Activated T-cell treated with anti-CD3 and anti-CD28 coated beads for 1 hour (primary cell): Measurements from ENCODE around the gene SDS.

ENCODE experiments used
- DNase-seq: peaks from one replicate; pipeline ENCODE4 v3.0.0-alpha.2; 2020; ENCODE audit warnings: low read depth

The SDS gene

GRCh38 chr12:113425960-113426453 lies 22.3 kb upstream of the SDS start:
- DNase-seq: no peak

- peak; percentile 45 for DNase-seq
Measured at GRCh38 chr12:113424915-113425823, 21.5 kb upstream of the SDS start.

- no peak for DNase-seq
Measured at GRCh38 chr12:113424456-113424855, 20.8 kb upstream of the SDS start.

- no peak for DNase-seq
Measured at GRCh38 chr12:113422886-113423669, 19.4 kb upstream of the SDS start.

DNA sequence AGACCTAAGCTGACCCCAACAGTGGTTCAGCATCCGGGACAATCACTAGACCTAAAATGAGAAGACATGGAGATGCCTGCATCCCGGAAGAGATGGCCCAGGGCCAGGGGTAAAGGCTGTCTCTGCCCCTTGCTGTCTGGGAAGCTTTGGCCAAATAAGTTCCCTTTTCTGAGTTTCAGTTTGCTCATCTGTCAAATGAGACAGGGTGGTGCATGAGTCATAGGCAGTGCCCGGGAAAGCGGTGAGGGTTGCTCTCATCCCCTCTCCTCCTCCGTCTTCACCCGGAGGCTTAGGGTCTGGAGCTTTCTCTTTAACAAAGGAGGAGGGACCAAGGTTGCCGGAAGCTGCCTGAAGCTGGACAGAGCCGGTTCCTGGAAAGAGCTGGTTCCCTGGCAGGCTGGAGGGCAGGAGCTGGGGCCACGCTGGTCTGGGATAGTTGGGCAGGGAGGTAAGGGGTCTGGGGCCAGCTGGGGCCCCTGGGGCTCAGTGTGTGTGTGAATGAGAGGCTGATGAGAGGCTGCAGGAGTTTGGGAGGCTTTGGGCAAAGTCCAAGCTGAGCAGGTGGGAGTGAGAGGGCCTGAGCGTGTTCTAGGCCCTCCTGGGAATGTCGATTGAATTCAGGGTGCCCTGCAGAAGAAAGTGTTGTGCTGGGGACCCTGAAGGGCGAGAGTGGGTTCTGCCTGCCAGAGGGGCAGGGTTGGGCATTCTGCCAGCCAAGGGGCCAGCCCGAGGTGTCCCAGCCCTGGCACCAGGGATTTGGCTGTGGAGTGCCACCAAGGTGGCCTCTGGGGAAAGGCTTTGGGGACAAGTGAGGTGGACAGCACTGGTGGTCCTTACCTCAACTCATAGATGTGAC lies 18.6 kb upstream of the SDS start, which contains the start of gene SDSL:
Gene SDSL (plus strand): TSS at position 351 of the 856 bp plus-strand sequence. CDS start 5,603 bp downstream, outside the sequence.
- DNase-seq: no peak

- no peak for DNase-seq
Measured at GRCh38 chr12:113420996-113421595, 17.4 kb upstream of the SDS start.

DNA sequence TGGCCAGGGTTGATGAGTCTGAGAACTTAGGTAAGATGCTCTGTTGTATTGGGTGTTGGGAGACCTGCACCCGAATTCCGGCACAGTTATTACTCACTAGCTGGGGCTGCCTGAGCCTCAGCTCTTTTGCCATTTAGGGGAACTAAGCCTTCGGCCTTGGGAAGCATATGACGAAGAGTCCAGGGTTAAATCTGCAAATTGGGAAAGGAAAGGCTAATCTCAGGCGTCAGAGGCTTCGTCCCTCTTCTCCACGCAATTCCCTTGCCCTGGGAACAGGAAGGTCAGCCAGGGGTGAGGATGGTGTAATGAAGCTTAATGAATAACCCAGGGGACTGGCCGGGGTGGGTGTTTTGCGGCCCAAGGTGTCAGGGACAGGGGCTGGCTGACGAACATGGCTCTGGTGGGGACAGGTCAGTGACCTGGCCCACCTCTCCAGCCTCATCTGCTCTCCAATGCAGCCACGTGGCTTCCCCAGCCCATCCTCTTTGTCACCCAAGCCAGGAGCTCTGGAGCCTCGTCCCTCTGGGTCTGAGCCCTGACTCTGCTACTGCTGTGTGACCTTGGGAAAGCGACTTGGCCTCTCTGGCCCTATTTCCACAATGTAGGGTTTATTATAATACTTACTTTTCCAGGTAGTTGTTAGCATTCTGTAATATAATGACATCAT lies 14.7 kb upstream of the SDS start:
- DNase-seq: no peak

- no peak for DNase-seq
Measured at GRCh38 chr12:113416091-113416754, 12.5 kb upstream of the SDS start.

DNA sequence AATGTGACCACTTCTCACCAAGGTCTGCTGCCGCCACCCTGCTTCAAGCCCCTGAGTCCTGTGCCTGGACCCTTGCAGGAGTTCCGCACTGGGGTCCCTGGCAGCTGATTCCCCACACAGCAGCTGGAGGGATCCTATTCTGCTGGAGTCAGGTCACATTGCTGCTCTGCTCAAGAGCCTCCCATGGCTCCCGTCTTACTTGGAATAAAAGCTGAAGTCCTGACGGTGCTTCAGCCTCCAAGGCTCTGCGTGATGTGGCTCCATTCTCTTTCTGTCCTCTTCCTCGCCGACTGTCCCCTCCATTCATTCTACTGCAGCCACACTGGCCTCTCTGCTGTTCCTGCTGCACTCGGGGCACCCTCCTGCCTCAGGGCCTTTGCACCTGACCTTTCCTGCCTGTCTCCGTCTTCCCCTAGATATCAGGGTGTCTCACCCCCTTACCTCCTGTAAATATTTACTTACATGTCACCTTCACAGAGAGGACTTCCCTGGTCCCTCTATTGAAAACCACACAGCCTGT lies 10.9 kb upstream of the SDS start:
- DNase-seq: no peak

DNA sequence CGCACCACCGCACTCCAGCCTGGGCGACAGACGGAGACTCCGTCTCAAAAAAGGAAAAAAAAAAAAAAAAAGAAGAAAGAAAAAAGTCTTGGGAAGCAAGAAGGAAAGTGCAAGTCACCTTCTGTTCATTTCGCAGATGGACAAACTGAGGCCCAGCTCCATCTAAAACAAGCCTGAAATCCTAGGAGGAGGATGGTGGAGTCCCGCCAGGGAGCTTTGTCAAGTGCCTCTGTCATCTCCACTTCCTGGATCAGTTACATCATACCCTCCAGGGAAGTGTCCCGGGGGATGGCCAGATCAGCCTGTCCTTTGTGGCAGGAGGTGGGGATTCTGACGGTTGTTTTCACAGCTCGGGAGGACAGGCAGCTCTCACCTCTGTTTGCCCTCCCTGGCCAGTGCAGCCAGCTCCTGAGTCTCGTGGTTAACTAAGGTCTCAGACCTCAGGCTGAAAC lies 9.8 kb upstream of the SDS start:
- DNase-seq: no peak

GRCh38 chr12:113409462-113410124 lies 5.9 kb upstream of the SDS start:
- no peak for DNase-seq

GRCh38 chr12:113408756-113409298 lies 5.1 kb upstream of the SDS start:
- DNase-seq: no peak

DNA sequence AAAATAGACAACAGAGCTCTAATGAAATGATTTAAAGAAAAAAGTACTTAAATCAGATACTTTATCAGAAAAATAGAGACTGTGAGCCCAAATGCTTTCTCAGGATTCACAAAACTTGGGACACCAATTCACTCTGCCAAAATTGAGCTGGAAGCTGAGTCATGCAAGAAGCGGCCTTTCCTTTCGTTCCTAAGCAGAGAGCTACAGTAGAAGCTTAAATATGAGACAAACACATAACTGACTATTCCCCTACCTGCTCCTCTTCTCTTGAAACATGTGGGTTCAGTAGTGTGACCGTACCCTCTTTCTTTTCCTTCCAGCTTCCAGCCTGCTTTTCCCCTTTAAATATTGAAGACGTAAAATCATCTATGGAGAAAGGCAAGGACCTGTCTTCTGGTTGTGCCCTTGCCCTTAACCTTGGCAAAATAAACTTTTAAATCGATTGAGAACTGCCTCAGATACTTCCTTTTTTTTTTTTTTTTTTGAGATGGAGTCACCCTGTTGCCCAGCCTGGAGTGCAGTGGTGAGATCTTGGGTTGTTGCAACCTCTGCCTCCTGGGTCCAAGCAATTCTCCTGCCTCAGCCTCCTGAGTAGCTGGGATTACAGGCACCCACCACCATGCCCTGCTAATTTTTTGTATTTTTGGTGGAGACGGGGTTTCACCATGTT lies 4.4 kb upstream of the SDS start:
- DNase-seq: no peak

DNA sequence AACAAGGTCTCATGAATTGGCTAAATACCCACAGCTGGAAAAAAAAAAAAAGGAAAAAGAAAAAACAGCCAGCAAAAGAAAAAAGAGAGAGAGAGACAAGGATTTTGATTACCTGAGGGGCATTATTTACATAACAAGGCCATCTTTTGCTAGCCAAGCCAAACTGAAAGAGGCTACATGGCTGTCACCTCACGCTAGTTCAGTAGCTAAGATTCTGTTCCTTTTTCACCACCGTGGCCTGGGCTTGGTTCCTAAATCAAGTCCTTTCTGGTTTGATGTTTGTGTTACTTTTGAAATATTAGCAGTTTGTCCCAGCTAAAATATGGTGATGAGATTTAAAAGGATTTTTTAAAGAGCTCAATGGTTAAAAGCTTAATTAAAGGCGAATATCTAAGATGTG lies 2.0 kb upstream of the SDS start:
- no peak for DNase-seq

DNA sequence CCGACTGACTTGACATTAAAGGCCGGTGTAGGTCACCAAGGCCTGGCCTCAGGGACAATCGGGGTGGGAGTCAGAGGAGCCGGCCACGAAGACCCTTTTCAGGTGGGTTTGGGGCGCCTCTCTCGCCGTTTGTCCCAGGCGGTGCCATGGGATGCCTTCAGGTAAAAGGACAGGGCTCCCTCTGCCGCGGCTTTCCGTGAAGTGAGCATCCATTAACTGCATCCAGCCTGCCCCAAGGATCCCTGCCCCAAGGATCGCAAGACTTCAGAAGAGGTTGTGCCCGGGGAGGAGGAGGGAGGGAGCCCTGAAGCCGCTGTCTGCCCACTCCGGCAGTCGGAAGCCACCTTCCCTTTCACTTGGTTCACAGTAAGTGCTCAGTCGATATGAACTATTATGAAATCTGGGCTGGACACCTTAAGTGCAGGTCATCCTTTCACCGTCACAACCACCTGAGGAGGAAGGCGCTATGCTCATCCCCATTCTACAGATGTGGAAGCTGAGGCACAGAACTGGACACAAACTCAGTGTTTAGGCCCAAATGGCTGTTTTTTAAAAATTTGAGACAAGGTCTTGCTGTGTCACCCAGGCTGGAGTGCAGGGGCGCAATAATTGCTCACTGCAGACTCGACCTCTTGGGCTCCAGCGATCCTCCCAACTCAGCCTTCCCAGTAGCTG lies 964 bp downstream of the SDS start:
- DNase-seq: no peak

DNA sequence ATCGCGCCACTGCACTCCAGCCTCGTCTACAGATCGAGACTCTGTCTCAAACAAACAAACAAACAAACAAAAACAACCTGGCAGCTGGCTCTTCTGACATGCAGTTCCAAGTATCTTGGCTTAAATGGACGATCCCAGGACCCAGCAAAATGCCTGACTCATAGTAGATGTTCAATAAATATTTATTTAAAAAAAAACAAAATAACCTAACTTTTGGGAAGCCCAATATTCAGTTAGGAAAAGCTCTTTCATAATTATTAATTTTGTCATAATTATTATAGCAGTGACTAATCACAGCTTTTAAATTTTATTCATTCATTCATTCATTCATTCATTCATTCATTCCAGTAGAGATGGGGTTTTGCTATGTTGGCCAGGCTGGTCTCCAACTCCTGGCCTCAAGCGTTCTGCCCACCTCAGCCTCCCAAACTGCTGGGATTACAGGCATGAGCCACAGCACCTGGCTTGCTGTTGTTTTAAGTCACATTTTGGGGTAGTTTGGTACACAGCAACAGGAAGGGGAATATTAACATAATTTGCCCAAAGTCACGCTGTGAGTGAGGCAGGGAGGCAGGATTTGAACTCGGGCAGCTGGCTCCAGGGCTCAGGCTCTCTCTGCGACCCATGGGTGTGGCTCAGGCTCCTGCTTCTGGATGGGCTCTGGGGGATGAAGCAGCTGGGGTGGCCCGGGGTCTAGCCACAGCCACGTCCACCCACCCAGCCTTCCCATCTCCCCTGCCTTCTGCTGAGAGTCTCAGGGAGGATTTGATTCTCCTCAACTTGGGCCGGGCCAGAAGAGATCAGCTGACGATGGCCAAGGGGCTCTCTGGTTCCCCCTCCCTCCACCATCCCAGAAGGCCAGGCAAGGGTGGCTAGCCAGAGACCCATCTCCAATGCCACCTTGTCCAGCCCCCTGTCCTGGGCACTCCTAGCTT lies 2.4 kb downstream of the SDS start:
- no peak for DNase-seq

DNA sequence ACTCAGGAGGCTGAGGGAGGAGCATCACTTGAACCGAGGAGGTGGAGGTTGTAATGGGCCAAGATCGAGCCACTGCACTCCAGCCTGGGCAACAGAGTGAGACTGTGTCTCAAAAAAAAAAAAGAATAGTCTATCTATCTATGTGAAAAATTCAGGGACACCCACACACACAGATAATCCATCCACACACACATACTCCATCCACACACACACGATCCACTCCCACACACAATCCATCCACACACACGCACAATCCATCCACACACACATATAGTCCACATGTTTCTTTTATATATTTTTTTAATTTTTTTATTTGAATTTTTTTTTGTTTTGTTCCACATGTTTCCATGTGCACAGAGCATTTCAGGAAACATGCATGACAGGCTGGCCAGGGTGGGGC lies 3.3 kb downstream of the SDS start:
- DNase-seq: no peak
